Activated gamma-delta T cell treated with Interleukin-2 at 50 U/mL for 16 hours (primary cell): ENCODE data around the gene ZNF419.

ENCODE experiments used
- DNase-seq: peaks from one replicate; pipeline ENCODE4 v3.0.0-alpha.2; 2020

The ZNF419 gene

DNA sequence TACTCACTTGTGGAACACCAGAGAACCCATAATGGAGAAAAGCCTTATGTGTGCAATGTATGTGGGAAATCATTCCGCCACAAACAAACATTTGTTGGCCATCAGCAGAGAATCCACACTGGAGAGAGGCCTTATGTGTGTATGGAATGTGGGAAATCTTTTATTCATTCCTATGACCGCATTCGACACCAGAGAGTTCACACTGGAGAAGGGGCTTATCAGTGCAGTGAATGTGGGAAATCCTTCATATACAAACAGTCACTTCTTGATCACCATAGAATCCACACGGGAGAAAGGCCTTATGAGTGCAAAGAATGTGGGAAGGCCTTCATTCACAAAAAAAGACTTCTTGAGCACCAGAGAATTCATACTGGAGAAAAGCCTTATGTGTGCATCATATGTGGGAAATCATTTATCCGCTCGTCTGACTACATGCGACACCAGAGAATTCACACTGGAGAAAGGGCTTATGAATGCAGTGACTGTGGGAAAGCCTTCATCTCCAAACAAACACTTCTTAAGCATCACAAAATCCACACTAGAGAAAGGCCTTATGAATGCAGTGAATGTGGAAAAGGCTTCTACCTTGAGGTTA, 50.5 kb downstream of the ZNF419 start:
- no peak for DNase-seq
